Heart left ventricle (tissue), 16 donors: ENCODE data around the gene OR10H1. TPM values are rescaled to one million over a fixed set of nuclear protein-coding genes. Genes with fewer than 3 reads are reported as not detected.
"Not testable (repeated sequence)": the region's sequence is repeated elsewhere in the genome, so short reads cannot be mapped to it uniquely, and the experiment has no call there.

Experiments used
- ATAC-seq, 4 donors: fragments of 200-7000 bp; cut with Tn5 transposase; one replicate each; pipeline ENCODE4 v1.9.1; 2020 to 2022; ENCODE audit warnings: moderate library complexity in 4 of 4, mild to moderate bottlenecking in 3 of 4, moderate number of reproducible peaks in 1 of 4
- DNase-seq, 5 donors: peaks; one replicate each; pipeline ENCODE4 v3.0.0-alpha.2; 2020
- H3K27ac ChIP-seq, 12 donors: fragments of 200-600 bp; sonication (generic) in 4 of 12; one replicate each; pipeline versions ENCODE4 v1.5.0 to v1.8.0; 2016 to 2022; ENCODE audit warnings: mild to moderate bottlenecking in 2 of 12
- H3K27me3 ChIP-seq, 9 donors: fragments of 200-600 bp; sonication (generic) in 2 of 9; one replicate each; pipeline versions ENCODE4 v1.5.1 to v1.8.0; 2016 to 2022; ENCODE audit warnings: mild to moderate bottlenecking in 3 of 9
- H3K36me3 ChIP-seq, 9 donors: fragments of 200-600 bp; sonication (generic) in 2 of 9; one replicate each; pipeline versions ENCODE4 v1.5.0 to v1.8.0; 2018 to 2022; ENCODE audit warnings: mild to moderate bottlenecking in 2 of 9
- H3K4me1 ChIP-seq, 12 donors: fragments of 200-600 bp; sonication (generic) in 4 of 12; one replicate each; pipeline versions ENCODE4 v1.5.0 to v1.8.0; 2016 to 2022; ENCODE audit warnings: mild to moderate bottlenecking in 3 of 12
- H3K4me3 ChIP-seq, 12 donors: fragments of 200-600 bp; sonication (generic) in 4 of 12; one replicate each; pipeline versions ENCODE4 v1.5.0 to v1.8.0; 2017 to 2022; ENCODE audit warnings: mild to moderate bottlenecking in 9 of 12, moderate library complexity in 4 of 12
- H3K9me3 ChIP-seq, 12 donors: fragments of 200-600 bp; sonication (generic) in 4 of 12; one replicate each; pipeline versions ENCODE4 v1.5.0 to v1.8.0; 2016 to 2022; ENCODE audit warnings: mild to moderate bottlenecking in 1 of 12
- POLR2A ChIP-seq, 2 donors: fragments of 450-650 bp; IDR thresholded peaks; one replicate each; pipeline ENCODE4 v1.6.1; 2017; ENCODE audit warnings: antibody characterized with exemption in 2 of 2, mild to moderate bottlenecking in 2 of 2, moderate library complexity in 2 of 2
- WGBS, 4 donors: extraction: QIAGEN DNeasy Blood & Tissue Kit in 2 of 4; methylation state at CpG; one replicate each; pipeline versions ENCODE4 v1.1.5 to v1.1.7; 2013 to 2018; 5-methylcytosine and 5-hydroxymethylcytosine counted together
- intact Hi-C, 10 donors: fragments of 100-400 bp; cut with DNase I; formaldehyde crosslinking; loops; one replicate each; pipeline versions ENCODE4 v1.11.1 to v1.14.2; 2022
- polyA plus RNA-seq, 2 donors: library from polyadenylated mRNA; stranded (reverse); fragments of 200-250 nt; gene quantifications; one replicate each; pipeline ENCODE4 v1.2.3, GENCODE V29; 2013
- total RNA-seq, 9 donors: library from RNA; depleted of rRNA in 2 of 9; stranded (reverse); fragments of >200 nt in 2 of 9; fragmentation: NEBNext Ultra II Directional in 3 of 9; extraction: Animal tissue kit (Norgen Biotek cat#: 25700) in 3 of 9; gene quantifications; one replicate each; pipeline versions ENCODE4 v1.1.0 to v1.2.4, GENCODE V29; 2016 to 2023
- TF ChIP-seq, protein P1 (sequence below), 12 donors: fragments of 200-600 bp; sonication (generic) in 4 of 12; IDR thresholded peaks; one replicate each; pipeline versions ENCODE4 v1.5.0 to v1.8.0; 2018 to 2022; ENCODE audit warnings: antibody characterized with exemption in 12 of 12, mild to moderate bottlenecking in 5 of 12
- donor health status: ischemic (EF 13 %, LVEDD 7.1; RV severe dilation, severe dysfunction).
- donor health status: healthy with polysubstance abuse.
- donor health status: DM: no; HTN: yes; CAD: no.
- donor health status: DM: no; HTN: no; CAD: no.
- donor health status: ischemic (EF 25% LVEDD 6.9; RV normal size, moderate dysfunction).
- donor health status: ischemic (EF 25% LVEDD 5.7; RV mildly dilated, moderate dysfunction).
- donor health status: healthy.
- donor health status: DM: yes; HTN: yes; CAD: no.
- donor health status: ischemic (EF 35%, LVEDD 5.7; RV mildly dilated, moderate dysfunction).
- donor health status: nonischemic (EF 11% LVEDD 7.7; RV severe dilation, severe dysfunction).
- donor health status: DM: yes; HTN: yes; CAD: no.
- donor health status: PGD.
- donor health status: ischemic (EF 29% LVEDD 5.4; RV normal size, mild dysfunction).
- donor health status: nonischemic (EF 23%, LVEDD 6.1; RV moderate dilation, normal function).

Gene OR10H1
- total and polyA plus RNA-seq, 11 donors, result 0.07 TPM; not detected in 10

DNA sequence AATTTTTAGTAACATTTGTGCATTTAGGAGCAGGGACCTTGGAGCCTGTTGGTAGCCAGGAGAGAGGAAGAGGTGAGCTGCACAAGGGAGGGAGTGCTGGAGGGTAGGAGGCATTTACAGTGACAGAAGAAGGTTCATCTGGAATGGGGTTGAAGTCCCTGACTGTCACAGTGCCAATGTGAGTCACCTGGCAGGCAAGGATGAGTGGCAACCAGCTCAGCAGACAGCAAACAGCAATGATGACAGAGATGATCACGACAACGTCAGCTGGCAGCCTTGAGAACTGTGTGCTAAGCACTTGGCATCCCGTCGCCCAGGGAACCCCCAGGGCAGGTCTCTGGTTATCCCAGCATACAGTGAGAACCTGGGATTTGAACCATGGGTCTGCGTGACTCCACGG lies 25.4 kb downstream of the OR10H1 start:
- H3K4me1 ChIP-seq, result no peaks in the 10 kb centered on the region
- TF ChIP-seq, protein P1, sequence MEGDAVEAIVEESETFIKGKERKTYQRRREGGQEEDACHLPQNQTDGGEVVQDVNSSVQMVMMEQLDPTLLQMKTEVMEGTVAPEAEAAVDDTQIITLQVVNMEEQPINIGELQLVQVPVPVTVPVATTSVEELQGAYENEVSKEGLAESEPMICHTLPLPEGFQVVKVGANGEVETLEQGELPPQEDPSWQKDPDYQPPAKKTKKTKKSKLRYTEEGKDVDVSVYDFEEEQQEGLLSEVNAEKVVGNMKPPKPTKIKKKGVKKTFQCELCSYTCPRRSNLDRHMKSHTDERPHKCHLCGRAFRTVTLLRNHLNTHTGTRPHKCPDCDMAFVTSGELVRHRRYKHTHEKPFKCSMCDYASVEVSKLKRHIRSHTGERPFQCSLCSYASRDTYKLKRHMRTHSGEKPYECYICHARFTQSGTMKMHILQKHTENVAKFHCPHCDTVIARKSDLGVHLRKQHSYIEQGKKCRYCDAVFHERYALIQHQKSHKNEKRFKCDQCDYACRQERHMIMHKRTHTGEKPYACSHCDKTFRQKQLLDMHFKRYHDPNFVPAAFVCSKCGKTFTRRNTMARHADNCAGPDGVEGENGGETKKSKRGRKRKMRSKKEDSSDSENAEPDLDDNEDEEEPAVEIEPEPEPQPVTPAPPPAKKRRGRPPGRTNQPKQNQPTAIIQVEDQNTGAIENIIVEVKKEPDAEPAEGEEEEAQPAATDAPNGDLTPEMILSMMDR (IDR thresholded peaks at IDR 0.05), result no peak
- TF ChIP-seq POLR2A (IDR thresholded peaks at IDR 0.05), result no peak
- no peak for ATAC-seq
- H3K36me3 ChIP-seq, result no peaks in the 10 kb centered on the region
- H3K27me3 ChIP-seq, result peaks cover 0 to 16% (median 0%) of the 10 kb centered on the region in 9 donors
- WGBS, 4 donors, result 58 to 81% (median 63%) methylated on average over 4 to 6 of the region's 6 CpGs
- no peaks in the 10 kb centered on the region for H3K9me3 ChIP-seq
- H3K4me3 ChIP-seq, result no peak overlapping the region
- intact Hi-C loops, result no loop called here
- no peak for DNase-seq
- H3K27ac ChIP-seq, result no peak overlapping the region

DNA sequence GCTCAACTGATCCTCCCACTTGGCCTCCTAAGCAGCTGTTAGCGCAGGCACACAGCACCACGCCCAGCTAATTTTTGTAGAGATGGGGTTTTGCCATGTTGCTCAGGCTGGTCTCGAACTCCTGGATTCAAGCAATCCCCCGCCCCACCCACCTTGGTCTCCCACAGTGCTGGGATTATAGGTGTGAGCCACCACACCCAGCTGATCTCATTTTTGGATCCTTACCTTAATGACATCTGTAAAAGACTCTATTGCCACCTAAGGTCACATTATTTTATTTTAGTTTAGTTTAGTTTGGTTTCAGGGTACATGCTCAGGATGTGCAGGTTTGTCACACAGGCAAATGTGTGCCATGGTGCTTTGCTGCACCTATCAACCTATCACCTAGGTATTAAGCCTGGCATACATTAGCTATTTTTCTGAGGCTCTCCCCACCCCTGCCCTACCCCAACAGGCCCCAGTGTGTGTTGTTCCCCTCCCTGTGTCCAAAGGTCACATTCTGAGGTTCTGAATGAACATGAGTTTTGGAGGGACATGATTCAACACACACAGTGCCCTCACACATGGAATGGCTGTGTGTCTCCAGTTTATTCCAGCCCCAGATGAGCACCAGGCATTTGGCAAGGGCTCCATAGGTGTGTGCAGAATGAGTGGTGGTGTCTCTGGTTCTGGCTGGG lies 26.7 kb downstream of the OR10H1 start:
- H3K9me3 ChIP-seq, result no peaks in the 10 kb centered on the region
- no peak overlapping the region for H3K4me3 ChIP-seq
- intact Hi-C loops, result no loop called here
- H3K4me1 ChIP-seq, result no peaks in the 10 kb centered on the region
- DNase-seq (no peak), ATAC-seq (no peak)
- H3K27me3 ChIP-seq, result peaks cover 0 to 16% (median 0%) of the 10 kb centered on the region in 9 donors
- TF ChIP-seq, protein P1 (IDR thresholded peaks at IDR 0.05), result no peak
- no peak for TF ChIP-seq POLR2A (IDR thresholded peaks at IDR 0.05)
- no peaks in the 10 kb centered on the region for H3K36me3 ChIP-seq
- H3K27ac ChIP-seq, result no peak overlapping the region
- 69 to 84% (median 73%) methylated on average over 4 of the region's 4 CpGs for WGBS, 4 donors

DNA sequence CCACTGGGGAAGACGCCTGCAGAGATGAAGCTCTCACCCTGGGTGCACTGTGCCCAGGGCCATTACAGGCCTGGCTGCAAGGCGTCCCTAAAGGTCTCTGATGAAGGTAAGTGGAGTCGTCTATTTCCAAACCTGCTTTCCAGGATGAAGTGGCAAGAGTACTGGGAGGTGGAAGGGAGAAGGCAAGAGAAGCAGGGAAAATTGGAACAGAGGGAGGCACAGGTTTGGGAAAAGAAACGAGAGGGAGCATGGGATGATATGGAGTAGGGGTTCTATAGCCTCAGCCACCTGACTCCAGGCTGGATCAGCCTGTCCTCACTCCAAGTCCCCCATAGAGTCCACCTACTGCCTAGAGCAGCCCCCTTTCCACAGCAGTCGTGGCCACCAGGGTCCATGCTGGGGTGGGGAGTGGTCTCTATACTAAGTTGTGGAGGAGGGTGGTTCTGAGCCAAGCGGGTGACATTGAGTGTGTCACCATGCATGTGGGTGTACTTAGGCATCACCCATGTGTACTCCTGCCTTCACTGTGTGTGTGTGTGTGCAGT lies 27.8 kb downstream of the OR10H1 start, which contains the start of gene OR10H5:
TSS of gene OR10H5 (plus strand) at position 51 of the 545 bp plus-strand sequence. CDS start 6,388 bp downstream, outside the sequence.
- intact Hi-C loops, result no loop called here
- TF ChIP-seq, protein P1 (IDR thresholded peaks at IDR 0.05), result no peak
- TF ChIP-seq POLR2A (IDR thresholded peaks at IDR 0.05), result no peak
- Histone ChIP-seq H3K4me1 (peaks cover 0 to 3% (median 0%) of the 10 kb centered on the region in 12 donors), H3K4me3 (no peak within 1 kb of the TSS), H3K36me3 (no peaks in the 10 kb centered on the region), H3K9me3 (no peaks in the 10 kb centered on the region), H3K27me3 (peaks cover 0 to 16% (median 0%) of the 10 kb centered on the region in 9 donors), H3K27ac (no peak within 1 kb of the TSS)
- ATAC-seq (no peak), DNase-seq (no peak)
- 60 to 64% (median 62%) methylated on average over 6 of the region's 6 CpGs for WGBS, 4 donors

DNA sequence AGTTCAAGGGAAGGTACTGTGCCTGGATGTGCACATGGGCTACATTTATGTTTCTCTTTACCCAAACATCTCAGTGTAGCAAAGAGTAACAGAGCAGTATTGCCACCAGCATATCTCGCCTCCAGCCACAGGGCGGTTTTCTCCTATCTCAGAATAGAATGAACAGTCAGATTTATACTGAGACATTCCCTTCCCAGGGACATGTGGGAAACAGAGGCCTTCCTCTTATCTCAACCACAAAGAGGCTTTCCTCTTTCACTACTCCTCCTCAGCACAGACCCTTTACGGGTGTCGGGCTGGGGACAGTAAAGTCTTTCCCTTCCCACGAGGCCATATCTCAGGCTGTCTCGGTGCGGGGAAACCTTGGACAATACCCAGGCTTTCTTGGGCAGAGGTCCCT lies 32.6 kb downstream of the OR10H1 start:
- WGBS, 4 donors, result 37 to 62% (median 40%) methylated on average over 7 of the region's 7 CpGs
- H3K27ac ChIP-seq, DNase-seq, ATAC-seq, H3K36me3 ChIP-seq, intact Hi-C loops, H3K4me3 ChIP-seq, H3K27me3 ChIP-seq, H3K9me3 ChIP-seq: not testable (repeated sequence)
- peaks cover 0 to 24% (median 11%) of the 10 kb centered on the region in 12 donors for H3K4me1 ChIP-seq
